Smooth muscle cell of the brain vasculature (primary cell): Measurements from ENCODE around the gene SFN.

Experiments
- DNase-seq: peaks from one replicate; pipeline ENCODE4 v3.0.0-alpha.2; 2012; ENCODE audit warnings: low read depth, low spot score

The SFN gene

GRCh38 chr1:26911399-26912146 is 48.6 kb downstream of the SFN start:
- no peak for DNase-seq

GRCh38 chr1:26912147-26912490 is 49.2 kb downstream of the SFN start:
- no peak for DNase-seq

GRCh38 chr1:26913389-26913753 is 50.4 kb downstream of the SFN start:
- no peak for DNase-seq
